HS-5 (cell line): ENCODE results near the gene PTPN2.
"Not testable (repeated sequence)": the region's sequence is repeated elsewhere in the genome, so short reads cannot be mapped to it uniquely, and the experiment has no call there.

ENCODE experiments used
- DNase-seq: peaks from one replicate; pipeline ENCODE4 v3.0.0-alpha.2; 2012; ENCODE audit warnings: low read depth

Gene PTPN2

DNA sequence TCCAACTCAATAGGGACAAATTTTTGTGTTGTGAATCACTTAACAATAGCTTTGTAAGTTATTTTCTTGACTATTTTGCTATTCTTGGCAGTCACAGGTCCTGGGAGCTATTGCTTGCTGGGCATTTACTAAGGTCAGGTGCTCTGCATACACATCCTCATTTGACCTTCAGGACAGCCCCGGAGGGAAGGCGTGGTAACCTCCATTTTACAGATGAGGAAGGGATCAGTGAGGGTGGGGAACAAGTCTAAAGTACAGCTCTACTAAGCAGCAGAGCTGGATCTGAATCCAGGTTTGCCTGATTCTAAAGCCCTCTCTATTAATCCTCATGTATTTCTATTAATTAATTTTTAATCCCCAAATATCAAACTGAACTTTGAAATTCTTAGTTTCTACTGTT, 58.8 kb downstream of the PTPN2 start:
- no peak for DNase-seq

DNA sequence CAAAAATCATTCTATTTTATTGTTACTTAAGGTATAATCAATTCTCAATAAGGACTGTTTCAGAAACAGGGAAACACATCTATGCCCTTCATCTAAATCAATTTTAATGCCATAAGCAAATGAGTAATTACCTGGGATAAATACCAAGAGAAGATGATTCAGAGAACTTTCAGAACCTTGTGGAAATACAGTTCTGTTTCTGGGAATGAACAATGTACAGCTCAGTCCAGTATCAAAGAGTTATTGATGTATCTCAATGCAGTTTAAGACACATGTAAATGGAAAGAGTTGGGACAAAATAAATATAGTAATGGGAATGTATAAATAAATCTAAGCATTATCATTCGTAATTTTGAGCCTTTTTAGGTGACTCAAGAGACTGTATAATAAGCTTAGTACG, 60.1 kb downstream of the PTPN2 start:
- DNase-seq: no peak

- DNase-seq: no peak
These were observed 62.6 kb downstream of the PTPN2 start for GRCh38 chr18:12821408-12821807.

- DNase-seq: no peak
These were observed 63.5 kb downstream of the PTPN2 start for GRCh38 chr18:12820506-12820905.

DNA sequence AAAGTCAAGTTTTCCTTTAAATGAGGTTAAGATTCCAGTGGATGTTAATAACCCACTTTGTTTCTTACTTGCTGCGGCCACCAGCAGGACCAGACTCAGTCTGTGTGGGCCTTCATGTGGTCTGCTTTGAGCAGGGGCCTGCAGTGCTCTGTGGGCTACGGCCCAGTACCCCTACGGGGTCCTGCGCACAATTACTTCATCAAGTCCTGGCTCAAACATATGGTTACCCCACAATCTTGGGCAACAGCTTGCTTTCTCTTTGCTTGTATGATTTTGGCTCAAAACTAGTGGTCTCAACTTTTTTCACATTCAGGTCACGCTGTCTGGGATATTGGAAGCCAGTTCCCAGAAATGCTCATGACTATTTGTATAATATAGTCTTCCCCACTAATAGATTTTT, 64.2 kb downstream of the PTPN2 start:
- no peak for DNase-seq

DNA sequence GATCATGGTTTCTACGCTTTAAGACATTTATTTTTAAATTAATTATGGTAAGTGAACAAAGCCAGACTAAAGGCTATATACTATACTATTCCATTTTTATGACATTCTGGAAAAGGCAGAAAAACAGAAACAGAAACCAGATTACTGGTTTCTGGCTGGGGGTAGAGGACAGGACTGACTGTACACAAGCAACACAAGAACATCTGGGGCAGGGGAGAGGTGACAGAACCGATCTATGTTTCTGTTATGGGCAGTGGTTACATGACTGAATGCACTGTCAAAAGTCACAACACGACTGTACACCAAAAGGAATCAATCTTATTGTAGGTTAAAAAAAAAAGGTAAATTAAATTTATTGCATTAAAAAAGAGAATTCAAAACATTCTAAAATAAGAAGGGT, 64.7 kb downstream of the PTPN2 start:
- DNase-seq: no peak

DNA sequence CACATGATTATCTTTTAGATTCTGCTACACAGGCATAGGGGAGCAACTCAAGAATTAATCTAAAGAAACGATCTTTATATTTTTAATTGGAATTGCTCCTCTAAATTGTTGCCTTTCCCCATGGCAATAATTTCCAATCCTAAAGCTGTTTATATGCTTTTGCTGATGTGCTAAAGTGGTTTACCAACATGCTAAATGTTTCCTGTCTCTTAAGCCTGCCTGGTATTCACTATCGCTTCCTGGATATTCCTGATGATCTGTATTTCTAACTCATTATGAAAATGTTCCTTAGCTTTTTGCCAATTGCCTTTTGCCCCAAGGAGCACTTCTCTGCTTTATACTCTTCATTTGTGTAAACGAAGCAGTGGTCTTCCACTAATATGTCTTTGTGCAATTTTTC, 65.8 kb downstream of the PTPN2 start:
- no peak for DNase-seq

GRCh38 chr18:12816451-12816850, 67.6 kb downstream of the PTPN2 start:
- no peak for DNase-seq

DNA sequence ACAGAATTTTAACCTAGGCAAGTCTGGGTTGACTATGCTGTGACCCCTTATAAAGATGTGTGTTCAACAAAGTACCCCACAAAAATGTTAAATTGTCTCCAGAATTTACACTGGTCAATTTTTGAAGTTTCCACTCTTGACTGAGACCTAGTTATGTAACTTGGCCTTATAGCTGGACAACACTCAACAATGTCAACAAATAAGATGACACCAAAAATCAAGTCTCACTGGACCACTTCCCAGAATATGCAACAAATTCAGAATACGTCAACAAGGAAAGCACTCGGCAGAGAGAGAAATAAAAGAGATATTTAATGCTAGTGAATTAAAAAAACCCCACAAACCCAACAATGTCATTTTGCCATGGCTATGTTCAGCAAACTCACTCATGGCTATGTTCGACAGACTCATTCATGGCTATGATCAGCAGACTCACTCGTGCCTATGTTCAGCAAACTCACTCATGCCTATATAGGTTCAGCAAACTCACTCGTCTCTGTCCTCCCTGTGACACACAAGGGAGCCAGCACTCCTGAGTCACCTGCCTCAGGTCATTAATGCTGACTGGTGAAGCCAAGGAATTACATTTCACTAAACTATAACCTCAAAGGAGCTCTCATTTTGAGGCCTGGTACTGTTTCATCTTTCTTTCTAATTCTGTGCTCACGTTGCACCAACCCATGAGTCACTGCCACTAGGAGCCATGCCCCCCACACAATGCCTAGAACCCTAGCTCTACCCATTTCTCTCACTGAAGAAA, 72.7 kb downstream of the PTPN2 start:
- no peak for DNase-seq

DNA sequence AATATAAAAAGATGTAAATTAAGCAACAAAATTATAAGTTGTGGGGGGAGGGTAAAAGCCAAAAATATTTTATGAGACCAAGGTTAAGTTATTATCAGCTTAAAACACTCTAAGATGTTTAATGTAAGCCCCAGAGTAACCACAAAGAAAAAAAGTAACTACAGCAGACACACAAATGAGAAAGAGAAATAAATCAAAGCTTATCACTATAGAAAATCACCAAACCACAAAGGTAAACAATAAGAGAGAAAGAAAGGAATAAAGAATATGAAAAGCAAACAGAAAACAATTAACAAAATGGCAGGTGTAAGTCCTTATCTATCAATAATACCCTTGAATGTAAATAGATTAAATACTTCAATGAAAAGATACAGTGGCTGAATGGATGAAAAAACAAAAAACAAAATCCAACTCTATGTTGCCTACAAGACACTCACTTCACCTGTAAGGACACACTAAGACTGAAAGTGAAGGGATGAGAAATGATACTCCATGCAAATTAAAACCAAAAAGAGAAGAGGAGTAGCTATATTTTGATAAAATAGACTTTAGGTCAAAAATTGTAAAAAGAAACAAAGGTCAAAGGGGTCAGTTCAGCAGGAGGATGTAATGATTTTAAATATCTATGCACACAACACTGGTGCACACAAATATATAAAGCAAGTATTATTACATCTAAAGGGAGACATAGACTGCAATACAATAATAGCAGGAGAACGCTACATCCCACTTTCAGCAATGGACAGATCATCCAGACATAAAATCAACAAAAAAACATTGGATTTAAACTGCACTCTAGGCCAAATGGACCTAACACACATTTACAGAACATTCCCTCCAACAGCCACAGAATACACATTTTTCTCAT, 80.7 kb downstream of the PTPN2 start:
- DNase-seq: no peak

GRCh38 chr18:12802538-12802937, 81.5 kb downstream of the PTPN2 start:
- DNase-seq: no peak

GRCh38 chr18:12796448-12796847, 87.6 kb downstream of the PTPN2 start:
- DNase-seq: no peak

GRCh38 chr18:12791610-12792009, 92.4 kb downstream of the PTPN2 start:
- no peak for DNase-seq

GRCh38 chr18:12786669-12787068, 97.4 kb downstream of the PTPN2 start:
- DNase-seq: no peak

DNA sequence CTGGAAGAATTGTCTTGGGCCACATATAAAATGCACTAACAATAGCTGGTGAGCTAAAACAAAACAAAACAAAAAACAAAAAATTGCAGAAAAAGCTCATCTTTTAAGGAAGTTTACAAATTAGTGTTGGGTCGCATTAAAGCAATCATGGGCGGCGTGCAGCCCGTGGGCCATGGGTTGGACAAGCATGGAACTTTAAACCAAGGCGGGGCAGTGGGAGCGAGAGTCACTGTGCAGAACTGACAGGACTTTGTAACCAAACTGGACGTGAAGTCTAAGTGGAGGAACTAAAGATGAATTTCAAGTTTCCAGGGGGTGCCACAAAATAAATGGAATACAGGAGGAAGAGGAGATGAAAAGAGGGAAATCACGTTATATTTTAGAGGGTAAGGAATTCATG, 100.5 kb downstream of the PTPN2 start:
- no peak for DNase-seq

DNA sequence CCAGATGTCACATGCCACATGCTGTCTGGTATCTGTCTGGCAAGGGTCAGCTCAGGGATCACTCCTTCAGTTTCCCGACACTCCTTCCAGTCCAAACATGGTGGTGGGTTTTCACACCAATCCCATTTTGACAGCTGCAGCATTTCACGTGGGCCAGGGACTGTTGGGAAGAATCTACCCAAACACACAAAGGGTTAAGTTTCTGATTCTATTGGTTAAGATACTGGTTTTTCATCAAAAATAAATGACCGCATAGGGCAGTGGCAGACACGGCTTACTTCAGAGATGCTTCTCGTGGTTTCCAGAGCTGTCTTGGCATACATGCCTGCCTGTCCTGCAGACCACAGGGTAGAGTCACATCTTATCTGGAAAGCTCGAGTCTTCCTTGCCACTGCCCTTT, 101.5 kb downstream of the PTPN2 start:
- DNase-seq: no peak

GRCh38 chr18:12779456-12779855, 104.6 kb downstream of the PTPN2 start:
- DNase-seq: no peak

DNA sequence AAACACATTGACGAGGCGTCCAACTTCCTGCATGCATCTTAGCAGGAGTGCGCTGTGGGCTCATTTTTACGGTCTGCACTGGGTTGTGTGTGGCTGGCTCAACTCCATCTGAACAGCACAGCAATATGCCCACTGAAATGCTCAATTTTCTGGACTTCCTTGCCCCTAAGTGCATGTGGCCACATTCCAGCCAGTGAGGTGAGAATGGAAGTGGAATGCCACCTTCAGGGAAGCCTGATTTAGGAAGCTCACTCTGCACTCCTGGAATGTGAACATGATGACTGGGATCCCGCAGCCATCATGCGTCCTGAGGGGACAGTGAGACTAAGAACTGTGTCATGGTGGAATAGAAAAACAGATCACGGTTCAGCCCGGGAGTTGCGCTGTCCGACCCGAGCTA, 105.0 kb downstream of the PTPN2 start:
- DNase-seq: no peak

GRCh38 chr18:12777500-12777944, 106.5 kb downstream of the PTPN2 start:
- DNase-seq: no peak

DNA sequence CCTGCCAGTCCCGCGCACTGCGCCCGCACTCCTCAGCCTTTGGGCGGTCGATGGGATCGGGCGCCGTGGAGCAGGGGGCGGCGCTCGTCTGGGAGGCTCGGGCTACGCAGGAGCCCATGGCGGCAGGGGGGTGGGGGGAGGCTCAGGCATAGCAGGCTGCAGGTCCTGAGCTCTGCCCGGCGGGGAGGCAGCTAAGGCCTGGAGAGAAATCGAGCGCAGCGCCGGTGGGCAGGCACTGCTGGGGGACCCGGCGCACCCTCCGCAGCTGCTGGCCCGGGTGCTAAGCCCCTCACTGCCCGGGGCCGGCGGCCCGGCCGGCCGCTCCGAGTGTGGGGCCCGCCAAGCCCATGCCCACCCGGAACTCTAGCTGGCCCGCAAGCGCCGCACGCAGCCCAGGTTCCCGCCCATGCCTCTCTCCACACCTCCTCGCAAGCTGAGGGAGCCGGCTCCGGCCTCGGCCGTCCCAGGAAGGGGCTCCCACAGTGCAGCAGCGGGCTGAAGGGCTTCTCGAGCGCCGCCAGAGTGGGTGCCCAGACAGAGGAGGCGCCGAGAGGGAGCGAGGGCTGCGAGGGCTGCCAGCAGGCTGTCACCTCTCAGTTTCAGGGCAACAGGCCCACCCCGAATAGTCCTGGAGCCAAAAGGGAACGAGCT, 107.1 kb downstream of the PTPN2 start:
- DNase-seq: no peak

DNA sequence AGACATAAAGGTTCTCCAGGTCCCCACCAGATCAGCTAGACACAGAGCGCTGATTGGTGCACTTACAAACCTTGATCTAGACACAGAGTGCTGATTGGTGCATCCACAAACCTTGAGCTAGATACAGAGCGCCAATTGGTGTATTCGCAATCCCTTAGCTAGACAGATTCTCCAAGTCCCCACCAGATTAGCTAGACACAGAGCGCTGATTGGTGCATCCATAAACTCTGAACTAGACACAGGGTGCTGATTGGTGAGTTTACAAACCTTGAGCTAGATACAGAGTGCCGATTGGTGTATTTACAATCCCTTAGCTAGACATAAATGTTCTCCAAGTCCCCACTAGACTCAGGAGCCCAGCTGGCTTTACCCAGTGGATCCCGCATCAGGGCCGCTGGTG, 107.6 kb downstream of the PTPN2 start:
- not testable (repeated sequence) for DNase-seq

GRCh38 chr18:12774982-12775381, 109.1 kb downstream of the PTPN2 start:
- DNase-seq: no peak

DNA sequence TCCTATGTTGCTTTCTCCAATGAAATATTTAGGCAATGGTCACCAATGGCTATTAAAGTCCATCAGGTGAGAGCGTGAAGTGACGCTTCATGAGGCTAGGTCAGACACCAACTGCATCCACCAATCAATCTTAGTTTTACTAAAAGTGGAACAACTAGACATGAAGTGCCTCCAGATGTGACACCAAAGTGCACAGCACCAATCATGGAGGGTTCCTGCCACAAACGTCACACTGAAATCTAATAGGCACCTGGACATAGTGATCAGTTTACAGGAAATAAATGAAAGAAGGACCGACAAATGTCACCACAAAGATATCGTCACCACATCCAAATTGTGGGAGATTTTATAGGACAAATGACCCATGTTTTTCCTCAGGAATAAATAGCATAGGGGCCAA, 110.7 kb downstream of the PTPN2 start:
- DNase-seq: no peak
